GM12874 (cell line): ENCODE results near the gene CFH.

Experiments used
- TF ChIP-seq, protein P1 (sequence below): IDR thresholded peaks from 2 replicates; pipeline ENCODE4 v1.5.1; 2011; ENCODE audit warnings: low read depth, mild to moderate bottlenecking, control low read depth, low read length, moderate library complexity; ENCODE audit not compliant: insufficient read depth

The CFH gene

DNA sequence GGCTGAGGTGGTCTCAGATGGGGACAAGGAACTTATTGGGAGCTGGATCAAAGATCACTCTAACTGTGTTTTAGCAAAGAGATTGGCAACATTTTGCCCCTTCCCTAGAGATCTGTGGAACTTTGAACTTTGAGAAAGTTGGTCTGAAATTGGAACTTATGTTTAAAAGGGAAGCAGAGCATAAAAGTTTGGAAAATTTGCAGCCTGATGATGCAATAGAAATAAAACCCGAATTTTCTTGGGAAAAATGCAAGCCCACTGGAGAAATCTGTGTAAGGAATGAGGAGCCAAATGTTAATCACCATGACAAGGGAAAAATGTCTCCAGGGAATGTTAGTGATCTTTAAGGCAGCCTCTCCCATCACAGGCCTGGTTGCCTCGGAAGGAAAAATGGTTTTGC is 17.2 kb downstream of the CFH start:
- TF ChIP-seq, protein P1, sequence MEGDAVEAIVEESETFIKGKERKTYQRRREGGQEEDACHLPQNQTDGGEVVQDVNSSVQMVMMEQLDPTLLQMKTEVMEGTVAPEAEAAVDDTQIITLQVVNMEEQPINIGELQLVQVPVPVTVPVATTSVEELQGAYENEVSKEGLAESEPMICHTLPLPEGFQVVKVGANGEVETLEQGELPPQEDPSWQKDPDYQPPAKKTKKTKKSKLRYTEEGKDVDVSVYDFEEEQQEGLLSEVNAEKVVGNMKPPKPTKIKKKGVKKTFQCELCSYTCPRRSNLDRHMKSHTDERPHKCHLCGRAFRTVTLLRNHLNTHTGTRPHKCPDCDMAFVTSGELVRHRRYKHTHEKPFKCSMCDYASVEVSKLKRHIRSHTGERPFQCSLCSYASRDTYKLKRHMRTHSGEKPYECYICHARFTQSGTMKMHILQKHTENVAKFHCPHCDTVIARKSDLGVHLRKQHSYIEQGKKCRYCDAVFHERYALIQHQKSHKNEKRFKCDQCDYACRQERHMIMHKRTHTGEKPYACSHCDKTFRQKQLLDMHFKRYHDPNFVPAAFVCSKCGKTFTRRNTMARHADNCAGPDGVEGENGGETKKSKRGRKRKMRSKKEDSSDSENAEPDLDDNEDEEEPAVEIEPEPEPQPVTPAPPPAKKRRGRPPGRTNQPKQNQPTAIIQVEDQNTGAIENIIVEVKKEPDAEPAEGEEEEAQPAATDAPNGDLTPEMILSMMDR = no peak

DNA sequence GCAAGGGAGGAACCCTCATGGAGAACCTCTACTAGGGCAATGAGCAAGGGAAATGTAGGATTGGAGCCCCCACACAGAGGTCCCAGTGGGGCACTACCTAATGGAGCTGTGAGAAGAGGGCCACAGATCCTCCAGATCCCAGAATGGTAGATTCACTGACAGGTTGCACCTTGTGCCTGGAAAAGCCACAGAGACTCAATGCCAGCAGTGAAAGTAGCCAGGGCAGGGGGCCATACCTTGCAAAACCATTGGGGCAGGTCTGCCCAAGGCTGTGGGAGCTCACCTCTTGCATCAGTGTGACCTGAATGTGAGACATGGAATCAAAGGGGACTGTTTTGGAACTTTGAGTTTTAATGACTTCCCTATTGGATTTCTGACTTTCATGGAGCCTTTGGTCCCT is 17.9 kb downstream of the CFH start:
- TF ChIP-seq, protein P1 = no peak

DNA sequence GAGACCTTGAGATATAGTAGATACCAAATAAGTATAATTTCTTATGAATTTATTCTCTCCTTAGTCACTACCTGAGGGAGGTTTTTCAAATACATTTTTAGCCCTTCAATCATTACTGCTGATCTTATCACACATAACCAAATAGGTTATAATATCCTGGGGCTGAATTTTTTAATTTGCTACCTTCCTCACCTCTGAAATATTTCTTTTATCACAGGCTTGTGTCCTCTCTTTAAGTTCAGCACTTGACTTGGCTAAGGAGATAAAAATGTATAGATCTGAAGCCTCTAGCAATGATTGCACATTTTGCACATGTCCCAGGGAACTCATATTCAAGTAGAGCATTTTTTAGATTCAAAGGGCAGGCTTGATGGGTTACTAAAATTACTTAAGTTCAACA is 23.1 kb downstream of the CFH start:
- TF ChIP-seq, protein P1 = no peak

DNA sequence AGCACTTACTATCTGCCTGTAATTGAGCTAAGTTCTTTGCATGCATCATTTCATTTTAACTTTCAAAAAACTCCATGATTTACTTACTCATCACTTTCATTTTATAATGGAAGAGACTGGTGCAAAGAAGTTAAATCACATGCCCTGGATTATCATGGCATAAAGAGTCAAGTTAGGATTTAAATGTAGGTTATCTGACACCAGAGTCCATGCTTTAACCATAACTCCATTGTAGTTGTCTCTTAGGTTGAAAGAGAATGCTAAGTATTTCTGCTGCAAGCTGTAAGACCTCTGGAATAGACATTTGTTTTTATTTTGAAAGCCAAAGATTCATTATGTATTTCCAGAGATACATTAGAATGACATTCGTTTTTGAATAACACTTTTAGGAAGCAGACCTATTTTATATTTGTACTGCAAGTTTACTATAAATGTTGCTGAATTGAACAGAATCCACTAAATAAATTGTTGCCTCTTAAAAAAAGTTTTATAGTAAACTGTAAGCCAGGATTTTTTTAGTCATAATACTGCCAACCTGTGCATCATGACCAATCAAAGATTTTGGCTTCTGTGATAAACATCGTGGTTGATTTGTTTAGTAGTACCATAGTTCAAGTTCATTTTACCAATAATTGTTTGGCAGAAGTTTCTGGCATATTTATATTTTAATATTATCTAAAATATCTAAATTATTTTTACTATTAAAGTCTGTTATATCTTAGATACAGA is 26.1 kb downstream of the CFH start:
- TF ChIP-seq, protein P1 = no peak

DNA sequence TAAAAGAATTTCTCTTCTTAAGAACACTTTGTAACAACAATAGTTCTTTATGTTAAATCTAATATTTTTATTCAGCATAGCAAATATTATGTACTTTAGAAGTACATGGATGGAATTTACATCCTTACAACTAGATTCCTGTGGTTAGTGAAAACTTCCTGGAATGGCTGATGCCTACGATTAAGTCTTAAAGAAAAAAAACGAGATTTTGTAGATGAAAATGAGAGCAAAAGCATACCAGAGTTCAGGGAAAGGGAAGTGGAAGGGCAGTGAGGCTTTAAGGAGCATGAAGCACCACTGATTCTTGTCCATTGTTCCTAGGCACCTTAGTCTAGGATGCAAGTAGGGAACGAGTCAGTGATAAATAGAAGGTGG is 26.7 kb downstream of the CFH start:
- TF ChIP-seq, protein P1 = no peak

DNA sequence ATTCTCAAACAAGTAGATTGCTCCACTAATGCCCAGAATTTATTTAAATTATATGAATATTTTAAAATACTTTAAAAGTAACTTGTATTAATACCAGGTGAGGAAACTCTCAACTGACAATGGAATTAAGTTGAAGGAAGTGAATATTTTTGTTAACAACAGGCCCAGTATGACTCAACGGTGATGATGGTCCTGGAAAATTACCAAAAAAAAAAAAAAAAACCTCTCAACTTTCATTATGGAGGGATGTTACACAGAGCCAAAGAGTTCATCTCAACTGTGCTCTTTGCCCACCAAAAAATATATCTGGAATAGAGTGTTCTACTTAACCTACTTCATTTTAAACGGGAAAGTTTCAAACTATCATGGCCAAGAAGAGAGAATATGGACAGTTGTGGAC is 28.3 kb downstream of the CFH start:
- TF ChIP-seq, protein P1 = no peak

DNA sequence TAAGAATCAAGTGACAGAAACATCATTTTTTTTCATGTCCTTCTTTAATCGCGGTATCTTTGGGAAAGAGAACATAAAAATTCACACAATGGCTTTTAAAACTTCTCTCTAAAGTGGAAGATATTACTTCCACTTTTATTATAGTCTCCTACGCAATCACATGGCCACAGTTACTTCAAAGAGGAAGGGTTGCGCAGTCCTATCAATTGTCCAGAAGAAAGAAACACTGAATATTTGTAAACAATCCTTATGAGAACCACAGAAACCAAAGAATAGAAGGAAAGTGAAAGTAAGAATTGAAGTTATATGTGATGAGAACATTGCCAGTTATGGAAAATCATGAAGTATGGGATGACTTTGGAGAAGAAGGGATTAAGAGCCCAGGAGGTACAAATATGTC is 32.6 kb downstream of the CFH start:
- TF ChIP-seq, protein P1 = no peak
